Hematopoietic multipotent progenitor cell treated with erythropoietin and hydrocortisone succinate and interleukin-3 and kit ligand, for 17 days (in vitro differentiated cells): ENCODE results near the gene TCF7L2.

ENCODE experiments used
- DNase-seq: peaks from one replicate; pipeline ENCODE4 v3.0.0-alpha.2; 2015; ENCODE audit warnings: low spot score

TCF7L2 gene

GRCh38 chr10:113179265-113179664, 229.2 kb downstream of the TCF7L2 start:
- DNase-seq: no peak

GRCh38 chr10:113179966-113180365, 229.9 kb downstream of the TCF7L2 start:
- DNase-seq: no peak

- no peak for DNase-seq
Measured at GRCh38 chr10:113180401-113181154, 230.5 kb downstream of the TCF7L2 start.

GRCh38 chr10:113182154-113182553, 232.1 kb downstream of the TCF7L2 start:
- no peak for DNase-seq

GRCh38 chr10:113183573-113183972, 233.5 kb downstream of the TCF7L2 start:
- DNase-seq: no peak

GRCh38 chr10:113187063-113187777, 237.2 kb downstream of the TCF7L2 start:
- DNase-seq: no peak

GRCh38 chr10:113199459-113199858, 249.4 kb downstream of the TCF7L2 start:
- DNase-seq: no peak

GRCh38 chr10:113202011-113202410, 252.0 kb downstream of the TCF7L2 start:
- no peak for DNase-seq

GRCh38 chr10:113207924-113208323, 257.9 kb downstream of the TCF7L2 start:
- DNase-seq: no peak

- DNase-seq: no peak
Measured at GRCh38 chr10:113213035-113213434, 263.0 kb downstream of the TCF7L2 start.

GRCh38 chr10:113214331-113214730, 264.3 kb downstream of the TCF7L2 start:
- no peak for DNase-seq

GRCh38 chr10:113216102-113216501, 266.1 kb downstream of the TCF7L2 start:
- DNase-seq: no peak
